ENCODE measurements around the gene PSG5.
"Not testable (repeated sequence)": the region's sequence is repeated elsewhere in the genome, so short reads cannot be mapped to it uniquely, and the experiment has no call there.

DNA sequence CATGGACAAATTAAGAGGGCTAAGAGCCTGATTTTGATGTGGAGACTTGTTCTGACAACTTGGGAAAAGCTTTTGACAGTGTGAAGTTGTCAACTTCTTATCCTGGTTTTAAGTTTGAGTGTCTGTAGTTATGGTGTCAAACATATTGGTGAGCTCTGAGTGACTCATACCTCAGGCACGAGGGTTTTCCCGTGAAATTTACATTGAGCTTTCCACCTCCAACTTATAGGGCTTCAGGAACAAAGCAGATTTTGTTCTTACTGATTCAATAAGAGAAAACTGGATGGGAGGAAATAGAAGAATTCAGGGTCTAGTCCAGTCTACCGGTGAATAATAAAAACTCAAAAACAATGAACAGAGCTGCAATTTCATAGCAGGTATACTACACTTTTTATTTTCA is 49.4 kb upstream of the PSG5 start:
- TF ChIP-seq EZH2 (IDR thresholded peaks at IDR 0.05; ENCODE audit: borderline replicate concordance, low read length) = not testable (repeated sequence)
- TF ChIP-seq, protein P1, sequence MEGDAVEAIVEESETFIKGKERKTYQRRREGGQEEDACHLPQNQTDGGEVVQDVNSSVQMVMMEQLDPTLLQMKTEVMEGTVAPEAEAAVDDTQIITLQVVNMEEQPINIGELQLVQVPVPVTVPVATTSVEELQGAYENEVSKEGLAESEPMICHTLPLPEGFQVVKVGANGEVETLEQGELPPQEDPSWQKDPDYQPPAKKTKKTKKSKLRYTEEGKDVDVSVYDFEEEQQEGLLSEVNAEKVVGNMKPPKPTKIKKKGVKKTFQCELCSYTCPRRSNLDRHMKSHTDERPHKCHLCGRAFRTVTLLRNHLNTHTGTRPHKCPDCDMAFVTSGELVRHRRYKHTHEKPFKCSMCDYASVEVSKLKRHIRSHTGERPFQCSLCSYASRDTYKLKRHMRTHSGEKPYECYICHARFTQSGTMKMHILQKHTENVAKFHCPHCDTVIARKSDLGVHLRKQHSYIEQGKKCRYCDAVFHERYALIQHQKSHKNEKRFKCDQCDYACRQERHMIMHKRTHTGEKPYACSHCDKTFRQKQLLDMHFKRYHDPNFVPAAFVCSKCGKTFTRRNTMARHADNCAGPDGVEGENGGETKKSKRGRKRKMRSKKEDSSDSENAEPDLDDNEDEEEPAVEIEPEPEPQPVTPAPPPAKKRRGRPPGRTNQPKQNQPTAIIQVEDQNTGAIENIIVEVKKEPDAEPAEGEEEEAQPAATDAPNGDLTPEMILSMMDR (IDR thresholded peaks at IDR 0.05; ENCODE audit: low read length) = not testable (repeated sequence)
